ENCODE measurements around the gene PPP6R2.
A peak's percentile ranks its signal among the peaks of the same experiment; 100 is the strongest.

PPP6R2 gene

DNA sequence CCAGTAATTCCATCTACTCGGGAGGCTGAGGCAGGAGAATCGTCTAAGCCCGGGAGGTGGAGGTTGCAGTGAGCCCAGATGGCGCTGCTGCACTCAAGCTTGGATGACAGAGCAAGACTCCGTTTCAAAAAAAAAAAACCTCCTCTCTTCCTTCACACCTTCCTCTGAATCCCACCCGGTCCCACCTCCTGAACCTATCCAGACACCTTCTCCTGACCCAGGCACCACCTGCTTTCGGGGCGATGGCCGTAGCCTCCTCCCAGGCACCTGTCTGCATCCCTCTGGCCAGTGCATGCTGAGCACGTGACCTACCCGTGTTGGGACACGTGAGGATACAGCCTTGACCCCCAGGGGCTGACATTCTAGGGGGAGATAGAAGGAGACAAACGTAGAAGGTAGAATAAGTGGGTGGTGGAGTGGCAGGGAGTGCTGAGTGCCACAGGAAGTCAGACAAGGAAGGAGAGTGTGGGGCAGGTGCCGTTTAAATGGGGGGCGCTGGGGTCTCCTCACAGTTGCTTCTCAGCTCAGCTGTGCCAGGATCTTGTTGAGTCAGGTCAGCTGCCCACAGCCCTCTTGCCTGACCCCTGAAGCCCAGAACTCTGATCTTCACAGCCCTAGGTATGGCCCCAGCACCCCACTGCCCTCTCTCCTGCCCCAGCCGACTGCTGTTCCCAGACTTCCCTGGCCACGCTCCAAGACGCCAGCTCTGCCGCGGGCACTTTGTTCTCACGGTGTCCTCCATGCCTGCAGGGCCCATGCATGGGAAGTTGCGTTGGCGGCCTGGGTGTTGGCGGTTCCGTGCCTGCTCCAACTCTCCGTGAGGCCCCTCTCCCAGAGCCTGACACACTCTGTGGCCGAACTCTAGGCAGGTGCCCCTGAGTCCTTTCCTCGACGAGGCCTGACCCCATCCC is 142.3 kb downstream of the PPP6R2 start:
- DNase-seq (ENCODE audit: low read depth) = peak; percentile 37
- no peak overlapping the region for H3K4me3 ChIP-seq (ENCODE audit: low read length)
- TF ChIP-seq, protein P1, sequence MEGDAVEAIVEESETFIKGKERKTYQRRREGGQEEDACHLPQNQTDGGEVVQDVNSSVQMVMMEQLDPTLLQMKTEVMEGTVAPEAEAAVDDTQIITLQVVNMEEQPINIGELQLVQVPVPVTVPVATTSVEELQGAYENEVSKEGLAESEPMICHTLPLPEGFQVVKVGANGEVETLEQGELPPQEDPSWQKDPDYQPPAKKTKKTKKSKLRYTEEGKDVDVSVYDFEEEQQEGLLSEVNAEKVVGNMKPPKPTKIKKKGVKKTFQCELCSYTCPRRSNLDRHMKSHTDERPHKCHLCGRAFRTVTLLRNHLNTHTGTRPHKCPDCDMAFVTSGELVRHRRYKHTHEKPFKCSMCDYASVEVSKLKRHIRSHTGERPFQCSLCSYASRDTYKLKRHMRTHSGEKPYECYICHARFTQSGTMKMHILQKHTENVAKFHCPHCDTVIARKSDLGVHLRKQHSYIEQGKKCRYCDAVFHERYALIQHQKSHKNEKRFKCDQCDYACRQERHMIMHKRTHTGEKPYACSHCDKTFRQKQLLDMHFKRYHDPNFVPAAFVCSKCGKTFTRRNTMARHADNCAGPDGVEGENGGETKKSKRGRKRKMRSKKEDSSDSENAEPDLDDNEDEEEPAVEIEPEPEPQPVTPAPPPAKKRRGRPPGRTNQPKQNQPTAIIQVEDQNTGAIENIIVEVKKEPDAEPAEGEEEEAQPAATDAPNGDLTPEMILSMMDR (IDR thresholded peaks at IDR 0.05; ENCODE audit: insufficient read depth, low read depth, low read length, missing control alignments) = no peak

DNA sequence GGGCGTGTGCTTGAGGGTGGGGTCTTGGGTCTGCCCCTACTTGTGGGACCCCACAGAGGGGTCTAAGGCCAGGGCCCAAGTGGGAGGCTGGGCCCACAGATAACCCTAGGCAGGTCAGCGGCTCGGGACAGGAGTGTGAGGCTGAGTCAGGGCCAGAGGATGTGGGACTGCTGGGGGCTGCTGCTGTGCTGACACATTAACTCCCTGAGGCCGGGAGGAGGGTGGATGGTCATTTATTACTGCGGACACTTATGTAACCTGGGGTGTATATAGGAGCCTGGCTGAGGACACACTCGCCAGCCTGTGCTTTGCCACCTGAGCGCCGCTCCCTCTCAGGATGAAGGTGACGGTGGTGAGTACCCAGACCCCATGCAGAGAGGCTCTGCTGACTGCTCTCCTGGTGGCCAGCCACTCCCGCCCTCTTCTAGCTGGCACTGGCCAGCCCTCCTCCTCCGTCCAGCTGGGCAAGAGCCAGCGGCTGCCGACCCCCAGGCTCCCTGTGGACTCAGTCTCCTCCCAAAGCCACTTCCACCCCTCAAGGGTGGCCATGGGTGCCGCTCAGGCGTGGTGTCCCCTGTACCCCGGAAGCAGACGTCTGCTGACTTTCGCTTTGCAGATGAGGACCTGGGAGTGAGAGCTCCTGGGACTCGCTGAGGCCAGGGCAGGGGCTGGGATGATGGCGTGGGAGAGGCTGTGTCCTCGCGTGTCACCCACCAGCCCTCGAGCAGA is 143.6 kb downstream of the PPP6R2 start, which contains the start of gene MIOX:
Gene MIOX, plus strand, starts transcription at position 299 of the 729 bp plus-strand sequence. Its CDS starts 39 bp downstream, at position 338.
- TF ChIP-seq, protein P1 (IDR thresholded peaks at IDR 0.05; ENCODE audit: insufficient read depth, low read depth, low read length, missing control alignments) = no peak
- no peak for DNase-seq (ENCODE audit: low read depth)
- no peak within 1 kb of the TSS for H3K4me3 ChIP-seq (ENCODE audit: low read length)

DNA sequence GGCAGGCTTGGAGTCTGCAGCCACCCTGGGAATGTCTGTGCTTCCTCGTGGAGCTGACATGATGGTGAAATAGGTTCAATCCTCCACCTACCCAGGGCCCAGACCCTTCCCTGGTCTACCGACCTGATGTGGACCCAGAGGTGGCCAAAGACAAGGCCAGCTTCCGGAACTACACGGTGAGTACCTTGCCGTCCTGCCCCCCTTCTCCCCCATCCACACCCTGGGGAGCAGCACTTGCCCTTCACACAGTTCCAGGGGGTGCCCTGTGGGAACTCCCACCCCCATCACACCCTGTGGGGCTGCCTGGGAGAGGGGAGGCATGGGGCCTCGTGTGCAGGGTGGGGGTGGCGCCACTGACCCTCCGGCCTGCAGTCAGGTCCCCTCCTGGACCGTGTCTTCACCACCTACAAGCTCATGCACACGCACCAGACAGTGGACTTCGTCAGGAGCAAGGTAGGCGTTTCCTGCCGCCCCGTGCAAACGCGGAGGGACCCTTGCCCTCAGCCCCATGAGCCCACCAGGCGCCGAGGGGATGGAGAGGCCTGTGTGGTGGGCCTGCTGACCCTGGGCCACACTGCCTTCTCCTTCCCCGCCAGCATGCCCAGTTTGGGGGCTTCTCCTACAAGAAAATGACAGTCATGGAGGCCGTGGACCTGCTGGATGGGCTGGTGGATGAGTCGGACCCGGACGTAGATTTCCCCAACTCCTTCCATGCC is 144.3 kb downstream of the PPP6R2 start:
- DNase-seq (ENCODE audit: low read depth) = no peak
- H3K4me3 ChIP-seq (ENCODE audit: low read length) = no peak overlapping the region
- TF ChIP-seq, protein P1 (IDR thresholded peaks at IDR 0.05; ENCODE audit: insufficient read depth, low read depth, low read length, missing control alignments) = no peak

DNA sequence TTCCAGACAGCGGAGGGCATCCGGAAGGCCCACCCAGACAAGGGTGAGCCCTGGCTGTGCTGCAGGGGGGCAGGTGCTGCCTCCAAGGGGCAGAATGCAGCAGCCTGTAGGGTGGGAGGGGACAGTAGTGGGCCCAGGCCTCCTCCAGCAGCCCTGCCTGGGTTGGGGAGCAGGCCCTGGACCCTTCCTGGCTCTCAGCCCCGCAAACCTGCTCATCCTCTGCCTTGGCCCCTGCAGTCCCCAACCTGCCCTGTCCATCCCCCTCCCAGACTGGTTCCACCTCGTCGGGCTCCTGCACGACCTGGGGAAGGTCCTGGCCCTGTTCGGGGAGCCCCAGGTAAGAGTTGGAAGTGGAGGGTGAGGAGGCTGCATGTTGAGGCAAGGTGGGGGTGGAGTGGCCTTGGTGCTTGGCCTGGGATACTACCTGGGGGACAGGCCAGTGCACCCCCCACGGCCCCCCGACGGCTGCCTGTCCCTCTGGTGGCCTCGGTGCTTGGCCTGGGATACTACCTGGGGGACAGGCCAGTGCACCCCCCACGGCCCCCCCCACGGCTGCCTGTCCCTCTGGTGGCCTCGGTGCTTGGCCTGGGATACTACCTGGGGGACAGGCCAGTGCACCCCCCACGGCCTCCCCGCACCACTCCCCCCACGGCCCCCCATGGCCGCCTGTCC is 145.0 kb downstream of the PPP6R2 start:
- DNase-seq (ENCODE audit: low read depth) = no peak
- TF ChIP-seq, protein P1 (IDR thresholded peaks at IDR 0.05; ENCODE audit: insufficient read depth, low read depth, low read length, missing control alignments) = no peak
- no peak overlapping the region for H3K4me3 ChIP-seq (ENCODE audit: low read length)

DNA sequence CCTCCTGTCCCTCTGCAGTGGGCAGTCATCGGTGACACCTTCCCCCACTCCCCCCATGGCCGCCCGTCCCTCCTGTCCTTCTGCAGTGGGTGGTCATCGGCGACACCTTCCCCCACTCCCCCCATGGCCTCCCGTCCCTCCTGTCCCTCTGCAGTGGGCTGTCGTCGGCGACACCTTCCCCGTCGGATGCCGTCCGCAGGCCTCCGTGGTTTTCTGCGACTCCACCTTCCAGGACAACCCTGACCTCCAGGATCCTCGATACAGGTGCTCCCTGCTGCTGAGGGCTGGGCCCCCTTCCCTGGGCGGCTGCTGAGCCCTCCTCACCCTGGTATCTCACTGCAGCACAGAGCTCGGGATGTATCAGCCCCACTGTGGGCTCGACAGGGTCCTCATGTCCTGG is 145.8 kb downstream of the PPP6R2 start:
- no peak overlapping the region for H3K4me3 ChIP-seq (ENCODE audit: low read length)
- no peak for DNase-seq (ENCODE audit: low read depth)
- TF ChIP-seq, protein P1 (IDR thresholded peaks at IDR 0.05; ENCODE audit: insufficient read depth, low read depth, low read length, missing control alignments) = no peak

Measured in epithelial cell of esophagus (primary cell).